KBM-7 (cell line): ENCODE data around the gene NACC1.
"Not testable (repeated sequence)": the region's sequence is repeated elsewhere in the genome, so short reads cannot be mapped to it uniquely, and the experiment has no call there.

Source experiments
- DNase-seq: peaks from one replicate; pipeline ENCODE4 v3.0.0-alpha.2; 2015
- in situ Hi-C: fragments of 300-500 bp; cut with MboI; formaldehyde crosslinking; loops from 2 replicates; pipeline ENCODE4 v1.14.3; 2020; ENCODE audit warnings: low sequenced_read_pairs, low pct_unique_long_range_greater_than_20kb, mixed read lengths

Gene NACC1

GRCh38 chr19:13132471-13133180 is 14.6 kb downstream of the NACC1 start:
- in situ Hi-C loops: no loop called here
- peak; percentile 32 for DNase-seq

GRCh38 chr19:13133241-13133870 is 15.3 kb downstream of the NACC1 start:
- DNase-seq: no peak
- in situ Hi-C loops: no loop called here

- in situ Hi-C loops: no loop called here
Measured at GRCh38 chr19:13134626-13135025, 16.6 kb downstream of the NACC1 start.

GRCh38 chr19:13135068-13136062 is 17.3 kb downstream of the NACC1 start:
- DNase-seq: no peak
- in situ Hi-C loops: no loop called here

More at GRCh38 chr19:13134626-13135025, 16.6 kb downstream of the NACC1 start:
- DNase-seq: no peak

DNA sequence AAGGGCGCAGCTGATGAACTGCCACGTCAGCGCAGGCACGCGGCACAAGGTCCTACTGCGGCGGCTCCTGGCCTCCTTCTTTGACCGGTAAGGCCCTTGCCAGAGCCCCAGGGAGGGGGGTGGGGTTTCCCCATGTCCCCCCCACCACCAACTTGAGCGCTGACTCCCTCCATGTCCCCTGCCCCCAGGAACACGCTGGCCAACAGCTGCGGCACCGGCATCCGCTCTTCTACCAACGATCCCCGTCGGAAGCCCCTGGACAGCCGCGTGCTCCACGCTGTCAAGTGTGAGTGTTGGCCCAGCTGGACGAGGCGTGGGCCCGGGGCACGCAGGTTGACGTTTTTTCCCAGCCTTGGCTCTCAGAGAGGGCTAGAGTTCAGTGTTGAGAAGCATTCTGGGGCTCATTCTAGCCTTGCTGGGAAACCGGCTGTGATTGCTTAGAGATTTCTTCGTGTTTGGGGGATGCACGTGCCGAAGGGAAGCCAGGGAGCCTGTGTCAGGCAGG is 19.3 kb downstream of the NACC1 start:
- DNase-seq: no peak
- in situ Hi-C loops: no loop called here

- in situ Hi-C loops: no loop called here
- no peak for DNase-seq
Measured at GRCh38 chr19:13138171-13138915, 20.3 kb downstream of the NACC1 start.

- in situ Hi-C loops: no loop called here
- no peak for DNase-seq
Measured at GRCh38 chr19:13138916-13139198, 20.8 kb downstream of the NACC1 start.

DNA sequence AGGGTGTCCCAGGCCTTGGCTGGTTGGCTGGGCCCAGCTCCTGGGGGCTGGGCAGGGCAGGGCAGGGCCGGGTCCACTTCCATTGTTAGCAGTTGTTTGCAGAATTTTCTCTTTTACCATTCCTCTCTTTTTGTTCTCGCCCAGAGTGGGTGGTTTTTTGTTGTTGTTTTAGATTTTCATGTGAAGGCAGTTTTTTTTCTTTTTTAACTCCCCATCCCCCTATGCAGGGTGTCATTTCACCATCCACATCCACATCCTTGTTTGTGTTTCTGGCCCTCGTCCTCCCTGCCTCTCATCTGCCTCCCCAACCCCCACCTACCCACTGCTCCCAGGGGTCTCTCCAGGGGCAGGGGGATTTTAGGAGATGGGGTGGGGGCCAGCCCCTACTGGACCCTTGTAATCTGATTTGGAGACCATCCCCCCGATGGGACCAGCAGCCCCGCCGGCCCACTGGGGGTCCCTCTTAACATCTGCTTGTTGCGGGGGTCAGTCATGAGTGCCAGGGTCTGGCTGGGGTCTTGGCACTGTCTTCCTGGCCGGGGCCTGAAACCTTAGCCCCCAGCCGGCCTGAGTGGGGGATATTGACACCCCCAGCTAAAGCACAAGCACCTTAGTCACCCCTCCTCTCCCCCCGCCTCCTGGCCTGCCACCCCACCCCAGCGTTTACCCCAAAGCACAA is 21.7 kb downstream of the NACC1 start:
- in situ Hi-C loops: no loop called here
- no peak for DNase-seq

DNA sequence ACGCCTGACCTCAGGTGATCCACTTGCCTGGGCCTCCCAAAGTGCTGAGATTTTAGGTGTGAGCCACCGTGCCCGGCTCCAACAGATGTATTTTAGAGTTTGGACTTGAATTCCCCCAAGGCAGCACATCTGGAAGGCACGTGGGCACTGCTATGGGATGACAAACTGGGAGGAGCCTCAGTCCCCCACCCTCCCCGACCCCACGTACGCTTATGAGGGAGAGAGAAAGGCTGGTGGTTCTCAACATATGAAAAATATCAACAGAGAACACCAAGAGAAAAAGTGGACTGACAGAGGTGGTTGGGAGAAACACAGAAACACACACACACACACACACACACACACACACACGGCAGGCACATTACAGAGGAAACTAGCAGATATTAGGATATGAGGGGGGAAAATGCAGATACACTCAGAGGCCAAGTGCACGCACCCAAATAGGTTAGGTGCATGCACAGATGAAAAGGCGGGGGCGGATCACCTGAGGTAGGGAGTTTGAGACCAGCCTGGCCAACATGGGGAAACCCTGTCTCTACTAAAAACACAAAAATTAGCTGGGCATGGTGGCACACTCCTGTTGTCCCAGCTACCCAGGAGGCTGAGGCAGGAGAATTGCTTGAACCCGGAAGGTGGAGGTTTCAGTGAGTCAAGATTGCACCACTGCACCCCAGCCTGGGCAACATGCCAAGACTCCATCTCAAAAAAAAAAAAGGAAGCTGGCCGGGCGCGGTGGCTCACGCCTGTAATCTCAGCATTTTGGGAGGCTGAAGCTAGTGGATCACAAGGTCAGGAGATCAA is 28.9 kb downstream of the NACC1 start:
- DNase-seq: peak; percentile 82
- in situ Hi-C loops: no loop called here

GRCh38 chr19:13149173-13149627 is 31.1 kb downstream of the NACC1 start:
- DNase-seq, in situ Hi-C loops: not testable (repeated sequence)

- peak; percentile 51 for DNase-seq
- in situ Hi-C loops: no loop called here
Measured at GRCh38 chr19:13149628-13150186, 31.6 kb downstream of the NACC1 start.

- in situ Hi-C loops: no loop called here
- DNase-seq: peak; percentile 94
Measured at GRCh38 chr19:13150187-13150930, 32.3 kb downstream of the NACC1 start, which contains the start of the genes IER2 and STX10. TSS of gene IER2 (plus strand) at chr19:13150411. CDS start at chr19:13153187, 2,776 bp downstream. TSS of gene STX10 (minus strand) at chr19:13150375. CDS start at chr19:13150173, 202 bp downstream.

GRCh38 chr19:13150931-13151604 is 33.0 kb downstream of the NACC1 start:
- peak; percentile 30 for DNase-seq
- in situ Hi-C loops: no loop called here

DNA sequence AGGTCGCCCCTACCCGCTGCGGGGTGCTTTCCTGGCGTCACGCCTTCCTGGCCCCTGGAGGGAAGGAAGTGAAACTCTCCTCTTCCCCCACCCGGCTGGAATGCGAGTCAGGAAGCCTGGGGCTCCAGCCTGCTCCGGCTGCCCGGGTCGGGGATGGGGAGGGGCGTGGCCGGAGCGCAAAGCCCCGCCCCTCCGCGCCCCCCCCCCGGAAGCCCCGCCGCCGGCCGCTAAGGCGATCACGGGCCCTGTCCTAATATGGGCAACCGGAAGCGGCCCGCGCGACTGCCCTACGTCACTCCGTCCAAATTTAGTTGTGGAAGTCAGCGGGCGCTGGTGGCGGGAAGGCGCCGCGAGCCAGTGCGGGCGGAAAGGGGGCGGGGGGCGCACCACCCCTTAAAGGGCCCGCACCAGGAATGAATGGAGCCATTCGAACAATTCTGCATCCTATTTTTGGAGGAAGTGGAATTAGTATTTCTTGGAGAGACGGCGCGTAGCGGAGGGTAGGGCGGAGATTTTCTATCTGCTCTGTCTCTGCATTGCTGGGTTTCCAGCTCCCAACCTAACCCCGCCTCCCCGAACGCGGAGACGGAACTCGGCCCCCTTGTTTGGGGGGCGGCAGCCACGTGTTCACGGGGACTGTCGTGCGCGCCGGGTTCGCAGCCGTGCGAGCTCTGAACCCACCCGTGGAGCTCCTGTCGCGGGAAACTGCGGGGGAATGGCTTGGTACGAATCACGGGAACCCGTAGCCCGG is 33.7 kb downstream of the NACC1 start:
- in situ Hi-C loops: no loop called here

DNA sequence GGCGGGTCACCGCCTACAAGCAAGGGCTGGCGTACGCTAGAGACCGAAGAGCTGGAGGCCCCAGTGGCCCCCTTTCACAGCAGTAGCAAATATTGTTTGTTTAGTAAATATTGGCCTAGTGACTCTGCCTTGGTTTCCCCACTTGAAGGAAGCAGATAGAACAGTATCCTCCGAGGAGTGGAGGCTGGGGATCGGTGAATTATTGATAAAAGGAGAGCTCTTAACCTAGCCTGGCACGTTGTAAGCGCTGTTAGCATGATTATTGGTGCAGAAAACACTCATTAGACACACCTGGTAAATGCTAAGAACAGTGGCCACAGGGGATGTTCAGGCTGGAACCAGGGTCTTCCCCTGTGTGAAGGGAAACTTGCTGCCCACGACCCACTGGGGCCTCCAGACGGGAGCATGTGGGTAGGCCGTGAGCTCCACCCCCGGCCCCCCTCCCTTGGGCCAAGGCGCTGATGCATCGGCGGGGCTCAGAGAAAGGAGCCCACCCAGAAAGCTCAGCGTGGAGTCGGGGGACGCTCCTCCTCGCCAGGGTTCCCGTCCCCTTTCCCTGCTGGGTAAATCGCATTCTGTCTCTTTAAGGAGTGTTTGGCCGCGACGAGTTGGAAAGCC is 34.4 kb downstream of the NACC1 start:
- no peak for DNase-seq
- in situ Hi-C loops: no loop called here

More for the DNA sequence above, 33.7 kb downstream of the NACC1 start:
- peak; percentile 98 for DNase-seq
